IPS-11a (cell line): ENCODE results near the gene SKOR1.

Source experiments
- H3K4me3 ChIP-seq: one replicate; pipeline ENCODE4 v1.5.1; 2013; ENCODE audit warnings: low read depth, low read length, control low read depth

SKOR1 gene

DNA sequence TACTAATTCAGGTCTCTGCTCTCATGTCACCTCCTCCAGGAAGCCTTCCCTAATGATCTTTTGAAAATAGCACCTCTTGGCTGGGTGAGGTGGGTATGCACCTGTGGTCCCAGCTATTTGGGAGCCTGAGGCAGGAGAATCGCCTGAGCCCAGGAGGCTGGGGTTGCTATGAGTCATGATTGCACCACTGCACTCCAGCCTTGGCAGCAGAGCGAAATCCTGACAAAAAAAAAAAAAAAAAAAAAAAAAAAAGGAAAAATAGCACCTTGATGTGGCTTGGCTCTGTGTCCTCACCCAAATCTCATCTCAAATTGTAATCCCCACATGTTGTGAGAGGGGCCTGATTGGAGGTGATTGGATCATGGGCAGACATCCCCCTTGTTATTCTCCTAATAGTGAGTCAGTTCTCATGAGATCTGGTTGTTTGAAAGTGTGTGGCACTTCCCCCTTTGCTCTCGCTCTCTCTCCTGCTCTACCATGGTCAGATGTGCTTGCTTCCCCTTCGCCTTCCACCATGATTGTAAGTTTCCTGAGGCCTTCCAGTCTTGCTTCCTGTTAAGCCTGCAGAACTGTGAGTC is 25.8 kb downstream of the SKOR1 start:
- no peak overlapping the region for H3K4me3 ChIP-seq

GRCh38 chr15:67852418-67852817 is 27.1 kb downstream of the SKOR1 start:
- no peak overlapping the region for H3K4me3 ChIP-seq

DNA sequence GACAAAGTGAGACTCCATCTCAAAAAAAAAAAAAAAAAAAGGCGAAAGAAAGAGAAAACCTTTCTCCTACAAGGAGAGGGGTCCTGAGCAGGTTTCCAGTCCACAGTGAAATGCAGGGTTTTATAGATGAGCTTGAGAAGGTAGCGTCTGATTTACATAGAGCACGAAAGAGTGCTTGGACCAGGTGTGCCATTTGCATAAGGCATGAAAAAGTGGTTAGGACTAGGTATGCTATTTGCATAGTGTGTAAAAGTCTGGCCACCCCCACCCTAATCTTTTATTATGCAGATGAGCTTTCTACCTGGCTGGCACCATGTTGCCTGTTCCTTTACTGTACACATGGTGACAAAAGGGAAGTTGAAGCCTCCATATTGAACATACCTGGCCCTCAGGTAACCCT is 28.1 kb downstream of the SKOR1 start:
- H3K4me3 ChIP-seq = no peak overlapping the region

- H3K4me3 ChIP-seq = no peak overlapping the region
These were observed 29.0 kb downstream of the SKOR1 start for GRCh38 chr15:67854358-67854757.

DNA sequence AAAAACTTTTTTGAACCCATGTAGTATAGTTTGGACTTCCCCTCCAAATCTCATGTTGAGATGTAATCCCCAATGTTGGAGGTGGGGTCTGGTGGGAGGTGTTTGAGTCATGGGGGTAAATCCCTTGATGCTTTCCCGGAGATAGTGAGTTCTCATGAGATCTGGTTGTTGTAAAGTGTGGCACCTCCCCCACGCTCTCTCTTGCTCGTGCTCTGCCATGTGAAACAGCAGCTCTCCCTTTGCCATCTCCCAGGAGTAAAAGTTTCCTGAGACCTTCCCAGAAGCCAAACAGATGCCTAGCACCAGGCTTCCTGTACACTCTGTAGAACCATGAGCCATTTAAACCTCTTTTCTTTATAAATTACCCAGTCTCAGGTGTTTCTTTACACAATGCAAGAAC is 30.5 kb downstream of the SKOR1 start:
- H3K4me3 ChIP-seq = no peak overlapping the region

DNA sequence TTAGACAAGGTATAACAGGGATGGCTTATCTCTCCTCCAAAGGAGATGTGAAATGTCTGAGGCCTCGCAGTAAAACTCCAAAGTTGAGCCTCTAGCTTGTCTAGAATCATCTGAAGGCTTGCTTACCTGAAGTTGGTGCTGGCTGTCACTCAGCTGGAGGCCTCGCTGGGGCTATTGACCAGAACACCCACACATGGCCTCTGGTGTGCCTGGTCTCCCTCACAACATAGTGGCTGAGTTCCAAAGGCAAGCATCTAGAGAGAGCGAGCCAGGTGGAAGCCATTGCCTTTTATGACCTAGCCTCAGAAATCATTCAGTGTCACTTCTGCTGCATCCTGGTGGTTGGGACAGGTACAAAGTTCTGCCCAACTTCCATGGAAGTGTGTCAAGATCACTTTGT is 31.9 kb downstream of the SKOR1 start:
- H3K4me3 ChIP-seq = no peak overlapping the region

DNA sequence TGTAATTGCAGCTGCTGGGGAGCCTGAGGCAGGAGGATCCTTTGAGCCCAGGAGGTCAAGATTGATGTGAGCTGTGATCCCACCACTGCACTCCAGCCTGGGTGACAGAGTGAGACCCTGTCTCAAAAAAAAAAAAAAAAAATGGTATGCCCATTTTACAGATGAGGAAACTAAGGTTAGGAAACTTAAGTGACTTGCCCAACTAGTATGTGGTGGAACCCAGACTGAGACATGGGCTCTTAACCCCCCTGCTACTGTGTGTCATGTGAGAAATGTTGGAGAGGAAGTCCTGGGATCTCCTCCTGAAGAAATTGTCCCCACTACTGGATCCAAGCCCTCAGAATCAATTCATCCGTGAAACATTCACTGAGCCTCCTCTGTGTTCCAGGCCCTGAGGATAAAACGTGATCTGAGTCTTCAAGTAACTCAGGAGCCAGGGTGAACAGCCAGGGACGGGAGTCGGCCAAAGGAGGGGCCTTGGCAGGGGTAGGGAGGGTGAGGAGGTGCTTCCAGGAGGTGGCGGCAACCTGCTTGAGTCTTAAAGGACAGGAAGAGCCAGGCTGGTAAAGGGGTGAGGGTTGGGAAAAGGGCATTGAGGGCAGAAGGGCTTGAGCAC is 34.1 kb downstream of the SKOR1 start:
- H3K4me3 ChIP-seq = no peak overlapping the region

- no peak overlapping the region for H3K4me3 ChIP-seq
These were observed 36.7 kb downstream of the SKOR1 start for GRCh38 chr15:67861983-67862382.

- H3K4me3 ChIP-seq = no peak overlapping the region
These were observed 37.6 kb downstream of the SKOR1 start for GRCh38 chr15:67862750-67863441.

DNA sequence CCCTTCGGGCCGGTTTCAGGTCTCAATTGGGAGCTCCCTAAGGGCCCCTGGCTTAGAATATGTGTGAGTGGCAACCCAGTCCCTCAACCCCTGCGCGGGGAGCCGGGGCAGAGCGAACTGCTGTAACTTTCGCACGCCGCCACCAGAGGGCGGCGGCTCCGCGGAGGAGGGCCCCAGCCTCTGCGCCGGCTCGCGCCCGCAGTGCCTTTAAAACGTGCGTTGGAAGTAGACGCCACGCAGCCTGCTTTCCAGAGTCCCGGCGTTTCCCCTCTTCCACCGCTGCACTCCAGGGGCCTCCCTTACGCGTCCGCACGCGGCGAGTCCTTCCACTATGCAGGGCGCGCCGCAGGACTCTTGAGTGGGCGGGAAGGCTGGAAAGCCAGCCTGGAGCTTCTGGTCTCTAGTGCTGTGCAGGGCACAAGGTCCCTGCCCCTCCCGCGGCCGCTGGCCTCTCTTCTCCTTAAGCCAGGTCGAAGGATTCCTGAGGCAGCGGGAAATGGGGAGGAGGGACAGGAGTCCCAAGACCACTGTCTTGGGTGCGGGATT is 38.2 kb downstream of the SKOR1 start:
- no peak overlapping the region for H3K4me3 ChIP-seq

DNA sequence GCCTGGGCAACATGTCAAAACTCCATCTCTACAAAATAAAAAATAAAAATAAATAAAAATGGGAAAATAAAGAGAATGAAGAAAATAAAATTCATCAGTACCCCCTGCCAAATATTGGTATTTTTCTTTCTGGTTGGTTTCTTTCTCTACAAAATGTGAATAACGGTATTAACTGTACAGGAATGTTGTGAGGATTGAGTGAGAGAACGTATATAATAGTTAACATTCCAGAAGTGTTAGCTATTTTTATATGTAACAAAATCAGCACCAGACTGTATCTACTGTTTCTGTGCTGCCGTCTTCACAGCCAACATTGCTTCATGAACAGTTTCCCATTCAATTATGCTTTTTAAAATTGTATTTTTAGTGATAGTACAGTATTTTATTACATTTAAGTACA is 40.0 kb downstream of the SKOR1 start:
- H3K4me3 ChIP-seq = no peak overlapping the region

GRCh38 chr15:67865766-67866165 is 40.5 kb downstream of the SKOR1 start:
- no peak overlapping the region for H3K4me3 ChIP-seq

DNA sequence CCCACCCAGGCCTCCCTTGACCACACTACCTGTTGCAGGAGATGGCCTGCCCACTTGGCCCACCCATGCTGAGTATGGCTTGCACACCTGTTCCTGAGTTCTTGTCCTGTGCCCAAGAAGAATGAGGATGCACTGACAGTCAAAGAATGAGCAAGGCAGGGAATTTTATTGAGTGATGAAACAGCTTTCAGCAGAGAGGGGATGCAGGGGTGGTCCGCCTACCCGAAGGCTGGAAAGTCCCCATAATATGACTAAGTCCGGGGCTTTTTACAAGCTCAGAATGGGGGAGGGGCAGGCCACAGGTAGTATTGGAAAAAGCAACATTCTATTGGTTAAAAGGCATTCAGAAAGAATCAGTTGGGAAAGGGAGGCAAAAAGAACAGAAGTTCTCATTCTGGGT is 44.4 kb downstream of the SKOR1 start:
- no peak overlapping the region for H3K4me3 ChIP-seq

DNA sequence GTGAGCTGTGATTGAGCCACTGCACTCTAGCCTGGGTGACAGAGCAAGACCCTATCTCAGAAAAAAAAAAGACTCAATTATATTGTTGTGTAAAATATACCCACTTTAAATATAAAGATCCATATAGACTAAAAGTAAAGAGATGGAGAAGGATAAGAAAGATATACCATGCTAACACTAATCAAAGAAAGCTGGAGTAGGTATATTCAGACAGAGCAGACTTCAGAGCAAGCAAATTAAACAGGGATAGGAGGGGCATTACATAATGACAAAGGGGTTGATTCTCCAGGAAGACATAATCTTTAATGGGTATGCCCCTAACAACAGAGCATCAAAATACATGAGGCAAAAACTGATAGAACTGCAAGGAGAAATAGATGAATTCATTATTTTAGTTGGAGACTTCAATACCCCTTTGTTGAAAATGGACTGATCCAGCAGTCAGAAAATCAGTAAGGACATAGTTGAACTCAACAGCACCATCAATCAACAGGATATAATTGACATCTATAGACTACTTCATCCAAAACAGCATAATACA is 45.6 kb downstream of the SKOR1 start:
- H3K4me3 ChIP-seq = no peak overlapping the region

- H3K4me3 ChIP-seq = no peak overlapping the region
These were observed 48.5 kb downstream of the SKOR1 start for GRCh38 chr15:67873777-67874176.

- no peak overlapping the region for H3K4me3 ChIP-seq
These were observed 53.5 kb downstream of the SKOR1 start for GRCh38 chr15:67878712-67879206.

DNA sequence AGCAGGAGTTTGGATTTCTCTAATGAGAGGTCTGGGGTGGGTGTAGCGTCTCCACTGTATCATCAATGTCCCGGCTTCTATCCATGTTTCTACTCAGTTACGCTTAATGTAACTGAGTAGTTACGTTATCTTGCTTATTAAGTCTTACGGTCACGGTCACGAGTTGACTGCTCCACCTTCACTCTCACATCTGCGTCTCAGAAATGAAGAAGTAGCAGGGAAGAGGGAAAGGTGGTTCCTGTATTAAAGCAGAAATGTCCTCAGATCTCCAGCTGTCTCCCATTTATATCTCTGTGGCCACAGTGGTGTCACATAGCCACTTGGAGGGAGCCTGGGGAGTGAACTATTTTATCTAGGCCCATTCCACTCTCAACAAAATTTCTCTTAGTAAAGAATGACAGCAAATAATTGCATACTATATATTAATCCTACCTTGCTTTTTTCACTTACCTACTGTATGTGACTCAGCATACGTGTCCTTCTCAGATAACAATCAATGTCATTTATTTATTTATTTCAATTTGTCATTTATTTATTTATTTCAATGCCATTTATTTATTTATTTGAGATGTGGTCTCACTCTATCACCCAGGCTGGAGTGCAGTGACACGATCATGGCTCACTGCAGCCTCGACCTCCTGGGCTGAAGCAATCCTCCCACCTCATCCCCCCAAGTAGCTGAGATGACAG is 54.3 kb downstream of the SKOR1 start:
- no peak overlapping the region for H3K4me3 ChIP-seq

DNA sequence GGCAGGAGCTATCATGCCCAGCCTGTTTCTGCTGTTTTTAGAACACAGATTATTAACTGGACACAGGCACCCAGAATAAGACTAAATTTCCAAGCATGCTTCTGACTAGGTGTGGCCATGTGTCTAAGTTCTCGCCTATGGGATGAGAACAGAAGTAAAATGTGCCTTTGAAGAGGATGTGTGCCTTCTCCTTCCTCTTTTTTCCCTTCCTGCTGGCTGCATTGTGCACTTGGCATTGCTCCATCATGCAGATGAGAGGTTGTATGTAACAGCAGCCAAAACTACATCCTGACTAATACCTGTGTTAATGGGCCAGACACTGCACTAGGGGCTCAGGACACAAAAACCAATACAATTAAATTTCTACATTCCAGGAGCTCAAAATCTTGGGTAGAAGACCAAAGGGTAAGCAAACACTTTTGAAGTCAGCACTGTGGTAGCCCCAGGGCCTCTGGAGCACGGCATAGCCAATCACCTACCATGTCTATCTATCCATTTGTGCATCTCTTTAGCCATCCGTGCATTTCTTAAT is 55.4 kb downstream of the SKOR1 start:
- no peak overlapping the region for H3K4me3 ChIP-seq

GRCh38 chr15:67882487-67883233 is 57.4 kb downstream of the SKOR1 start:
- H3K4me3 ChIP-seq = no peak overlapping the region

DNA sequence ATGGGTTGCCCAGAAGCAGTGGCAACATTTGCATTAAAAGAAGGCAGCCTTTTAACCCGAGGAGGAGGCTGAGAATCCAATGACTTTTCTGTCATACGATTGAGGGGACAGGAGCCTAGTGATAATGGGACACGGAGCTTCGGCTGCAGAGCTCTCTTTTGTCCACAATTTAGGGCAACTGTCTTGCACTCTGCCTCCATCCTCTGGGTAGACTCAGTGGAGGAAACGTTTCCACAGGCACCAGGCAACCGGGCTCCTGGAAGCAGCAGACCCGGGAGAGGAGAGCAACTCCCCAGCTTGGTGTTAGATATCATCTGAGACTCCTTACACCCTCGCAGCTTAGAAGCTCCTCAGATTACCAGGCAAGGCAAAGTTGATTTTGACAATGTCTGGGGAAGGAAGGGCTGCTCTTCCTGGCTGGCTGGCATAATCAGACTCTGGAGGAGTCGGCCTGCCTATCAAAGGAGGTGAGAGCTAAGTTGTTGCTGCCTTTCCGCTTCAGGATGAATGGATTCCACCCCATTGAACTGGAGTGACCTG is 58.0 kb downstream of the SKOR1 start:
- no peak overlapping the region for H3K4me3 ChIP-seq
